Measurements from ENCODE around the gene SLCO1B3. TPM values are rescaled to one million over a fixed set of nuclear protein-coding genes. Genes with fewer than 3 reads are reported as not detected.
"Not testable (repeated sequence)": the region's sequence is repeated elsewhere in the genome, so short reads cannot be mapped to it uniquely, and the experiment has no call there.

Gene SLCO1B3, protein sequence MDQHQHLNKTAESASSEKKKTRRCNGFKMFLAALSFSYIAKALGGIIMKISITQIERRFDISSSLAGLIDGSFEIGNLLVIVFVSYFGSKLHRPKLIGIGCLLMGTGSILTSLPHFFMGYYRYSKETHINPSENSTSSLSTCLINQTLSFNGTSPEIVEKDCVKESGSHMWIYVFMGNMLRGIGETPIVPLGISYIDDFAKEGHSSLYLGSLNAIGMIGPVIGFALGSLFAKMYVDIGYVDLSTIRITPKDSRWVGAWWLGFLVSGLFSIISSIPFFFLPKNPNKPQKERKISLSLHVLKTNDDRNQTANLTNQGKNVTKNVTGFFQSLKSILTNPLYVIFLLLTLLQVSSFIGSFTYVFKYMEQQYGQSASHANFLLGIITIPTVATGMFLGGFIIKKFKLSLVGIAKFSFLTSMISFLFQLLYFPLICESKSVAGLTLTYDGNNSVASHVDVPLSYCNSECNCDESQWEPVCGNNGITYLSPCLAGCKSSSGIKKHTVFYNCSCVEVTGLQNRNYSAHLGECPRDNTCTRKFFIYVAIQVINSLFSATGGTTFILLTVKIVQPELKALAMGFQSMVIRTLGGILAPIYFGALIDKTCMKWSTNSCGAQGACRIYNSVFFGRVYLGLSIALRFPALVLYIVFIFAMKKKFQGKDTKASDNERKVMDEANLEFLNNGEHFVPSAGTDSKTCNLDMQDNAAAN
- total RNA-seq: not detected
- not detected for polyA plus RNA-seq
- total RNA-seq: not detected

DNA sequence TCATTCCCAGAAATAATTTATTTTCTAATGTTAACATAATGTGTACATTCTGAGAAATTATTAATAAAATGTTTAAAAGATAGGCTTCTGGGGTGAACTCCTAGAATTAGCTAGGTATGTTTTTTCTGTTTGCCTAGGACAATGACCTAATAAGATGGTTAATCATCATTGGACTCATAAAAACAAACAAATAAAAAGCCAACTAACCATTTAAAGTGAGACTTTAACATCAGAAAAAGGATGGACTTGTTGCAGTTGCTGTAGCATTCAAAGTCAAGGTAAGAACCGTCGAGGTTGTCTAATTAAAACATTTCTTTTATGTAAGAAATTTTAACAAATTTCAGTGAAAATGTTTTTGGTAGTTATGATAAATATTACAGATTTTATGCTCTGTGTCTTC is at the start of gene SLCO1B3:
Gene SLCO1B3 (plus strand): TSS at position 219 of the 400 bp plus-strand sequence. CDS start 5,034 bp downstream, outside the sequence.
- H3K27ac Mint-ChIP-seq: no peak within 1 kb of the TSS
- no peaks in the 10 kb centered on the region for H3K4me1 Mint-ChIP-seq
- H3K36me3 ChIP-seq (ENCODE audit: control insufficient read depth in 2 of 3, insufficient read depth in 3 of 3, low read length in 3 of 3): no peaks in the 10 kb centered on the region
- H3K4me3 ChIP-seq (ENCODE audit: low read length): no peak within 1 kb of the TSS
- no peaks in the 10 kb centered on the region for H3K36me3 Mint-ChIP-seq
- intact Hi-C loops (cut with micrococcal nuclease): no loop called here
- no peaks in the 10 kb centered on the region for H3K4me1 ChIP-seq (ENCODE audit: control insufficient read depth in 2 of 2, insufficient read depth in 2 of 2, low read length in 2 of 2)
- no peak for DNase-seq
- no peak for ATAC-seq
- H3K4me3 Mint-ChIP-seq: no peak within 1 kb of the TSS
- H3K27me3 Mint-ChIP-seq: no peaks in the 10 kb centered on the region
- H3K9me3 Mint-ChIP-seq: peaks cover 0 to 7% (median 2%) of the 10 kb centered on the region in 11 donors
- CTCF ChIA-PET: no interaction called here
- H3K27ac ChIP-seq (ENCODE audit: low read depth, low read length): no peak within 1 kb of the TSS
- POLR2A ChIA-PET: no interaction called here
- H3K27me3 ChIP-seq (ENCODE audit: control insufficient read depth in 2 of 2, insufficient read depth in 2 of 2, low read length in 2 of 2): no peaks in the 10 kb centered on the region
- H3K9me3 ChIP-seq (ENCODE audit: control insufficient read depth in 2 of 3, low read length in 3 of 3): no peaks in the 10 kb centered on the region

DNA sequence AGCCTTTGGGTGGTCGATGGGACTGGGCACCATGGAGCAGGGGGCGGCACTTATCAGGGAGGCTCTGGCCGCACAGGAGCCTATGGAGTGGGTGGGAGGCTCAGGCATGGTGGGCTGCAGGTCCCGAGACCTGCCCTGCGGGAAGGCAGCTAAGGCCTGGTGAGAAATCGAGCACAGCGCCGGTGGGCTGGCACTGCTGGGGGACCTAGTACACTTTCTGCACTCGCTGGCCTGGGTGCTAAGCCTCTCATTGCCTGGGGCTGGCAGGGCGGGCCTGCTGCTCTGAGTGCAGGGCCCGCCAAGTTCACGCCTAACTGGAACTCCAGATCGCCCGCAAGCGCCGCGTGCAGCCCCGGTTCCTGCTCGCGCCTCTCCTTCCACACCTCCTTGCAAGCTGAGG is 33.1 kb upstream of the SLCO1B3 start:
- Mint-ChIP-seq H3K4me3 (no peak overlapping the region), H3K36me3 (no peaks in the 10 kb centered on the region), H3K27ac (no peak overlapping the region), H3K27me3 (no peaks in the 10 kb centered on the region), H3K4me1 (no peaks in the 10 kb centered on the region), H3K9me3 (peaks cover 0 to 28% (median 5%) of the 10 kb centered on the region in 11 donors)
- DNase-seq (no peak), ATAC-seq (no peak)
- Histone ChIP-seq H3K27me3 (ENCODE audit: control insufficient read depth in 2 of 2, insufficient read depth in 2 of 2, low read length in 2 of 2) (no peaks in the 10 kb centered on the region), H3K4me1 (ENCODE audit: control insufficient read depth in 2 of 2, insufficient read depth in 2 of 2, low read length in 2 of 2) (no peaks in the 10 kb centered on the region), H3K4me3 (ENCODE audit: low read length) (no peak overlapping the region), H3K36me3 (ENCODE audit: control insufficient read depth in 2 of 3, insufficient read depth in 3 of 3, low read length in 3 of 3) (no peaks in the 10 kb centered on the region), H3K27ac (ENCODE audit: low read depth, low read length) (no peak overlapping the region), H3K9me3 (ENCODE audit: control insufficient read depth in 2 of 3, low read length in 3 of 3) (no peaks in the 10 kb centered on the region)
- CTCF ChIA-PET: no interaction called here
- POLR2A ChIA-PET: no interaction called here
- intact Hi-C loops (cut with micrococcal nuclease): no loop called here

DNA sequence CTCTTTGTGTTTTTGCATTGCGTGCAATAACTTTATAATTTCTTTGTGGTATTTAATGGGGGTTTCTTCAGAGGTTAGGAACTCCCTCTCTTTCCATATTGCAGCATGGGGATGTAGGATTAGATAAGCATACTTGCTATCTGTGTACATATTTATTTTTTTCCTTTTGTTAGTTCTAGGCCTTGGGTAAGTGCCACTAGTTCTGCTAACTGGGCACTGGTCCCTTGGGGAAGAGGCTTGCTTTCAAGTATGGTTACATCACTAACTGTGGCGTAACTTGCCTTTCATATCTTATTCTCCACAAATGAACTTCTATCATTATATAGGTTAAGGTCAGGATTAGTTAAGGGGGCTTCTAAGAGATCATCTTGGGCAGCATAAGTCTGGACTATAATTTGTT is 31.5 kb upstream of the SLCO1B3 start:
- H3K9me3 ChIP-seq (ENCODE audit: control insufficient read depth in 2 of 3, low read length in 3 of 3): no peaks in the 10 kb centered on the region
- H3K36me3 ChIP-seq (ENCODE audit: control insufficient read depth in 2 of 3, insufficient read depth in 3 of 3, low read length in 3 of 3): no peaks in the 10 kb centered on the region
- H3K27me3 Mint-ChIP-seq: no peaks in the 10 kb centered on the region
- no peak overlapping the region for H3K27ac ChIP-seq (ENCODE audit: low read depth, low read length)
- peaks cover 0 to 28% (median 5%) of the 10 kb centered on the region in 11 donors for H3K9me3 Mint-ChIP-seq
- ChIA-PET CTCF (no interaction called here), POLR2A (no interaction called here)
- DNase-seq (no peak), ATAC-seq (no peak)
- H3K27ac Mint-ChIP-seq: no peak overlapping the region
- H3K36me3 Mint-ChIP-seq: no peaks in the 10 kb centered on the region
- intact Hi-C loops (cut with micrococcal nuclease): no loop called here
- H3K4me1 ChIP-seq (ENCODE audit: control insufficient read depth in 2 of 2, insufficient read depth in 2 of 2, low read length in 2 of 2): no peaks in the 10 kb centered on the region
- H3K4me3 Mint-ChIP-seq: no peak overlapping the region
- no peaks in the 10 kb centered on the region for H3K4me1 Mint-ChIP-seq
- H3K27me3 ChIP-seq (ENCODE audit: control insufficient read depth in 2 of 2, insufficient read depth in 2 of 2, low read length in 2 of 2): no peaks in the 10 kb centered on the region
- no peak overlapping the region for H3K4me3 ChIP-seq (ENCODE audit: low read length)

DNA sequence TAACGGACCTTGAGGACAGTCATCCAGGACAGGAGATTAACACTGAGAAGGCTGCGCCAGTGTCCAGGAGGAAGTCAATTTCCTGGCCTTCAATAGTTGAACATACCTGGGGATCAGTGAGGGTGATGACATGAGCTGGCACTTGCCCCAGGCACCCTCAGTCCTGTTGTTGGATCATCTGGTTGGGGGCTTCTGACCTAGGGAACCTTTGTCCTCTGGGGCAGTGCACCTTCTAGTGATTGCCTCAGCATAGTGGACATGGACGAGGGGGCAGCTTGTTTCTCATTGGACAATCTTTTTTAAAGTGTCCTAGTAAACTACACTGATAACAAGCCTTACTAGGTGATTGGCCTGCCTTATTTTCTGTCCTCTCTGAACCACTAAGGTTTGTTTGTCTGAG is 30.5 kb upstream of the SLCO1B3 start:
- H3K4me3 ChIP-seq (ENCODE audit: low read length); H3K27me3 Mint-ChIP-seq; H3K4me1 Mint-ChIP-seq; H3K36me3 ChIP-seq (ENCODE audit: control insufficient read depth in 2 of 3, insufficient read depth in 3 of 3, low read length in 3 of 3); POLR2A ChIA-PET; H3K27me3 ChIP-seq (ENCODE audit: control insufficient read depth in 2 of 2, insufficient read depth in 2 of 2, low read length in 2 of 2); H3K9me3 ChIP-seq (ENCODE audit: control insufficient read depth in 2 of 3, low read length in 3 of 3); H3K27ac ChIP-seq (ENCODE audit: low read depth, low read length); H3K36me3 Mint-ChIP-seq; H3K4me3 Mint-ChIP-seq; H3K27ac Mint-ChIP-seq; ATAC-seq; DNase-seq; H3K4me1 ChIP-seq (ENCODE audit: control insufficient read depth in 2 of 2, insufficient read depth in 2 of 2, low read length in 2 of 2); intact Hi-C loops (cut with micrococcal nuclease); CTCF ChIA-PET: not testable (repeated sequence)
- H3K9me3 Mint-ChIP-seq: peaks cover 2 to 28% (median 7%) of the 10 kb centered on the region in 11 donors

DNA sequence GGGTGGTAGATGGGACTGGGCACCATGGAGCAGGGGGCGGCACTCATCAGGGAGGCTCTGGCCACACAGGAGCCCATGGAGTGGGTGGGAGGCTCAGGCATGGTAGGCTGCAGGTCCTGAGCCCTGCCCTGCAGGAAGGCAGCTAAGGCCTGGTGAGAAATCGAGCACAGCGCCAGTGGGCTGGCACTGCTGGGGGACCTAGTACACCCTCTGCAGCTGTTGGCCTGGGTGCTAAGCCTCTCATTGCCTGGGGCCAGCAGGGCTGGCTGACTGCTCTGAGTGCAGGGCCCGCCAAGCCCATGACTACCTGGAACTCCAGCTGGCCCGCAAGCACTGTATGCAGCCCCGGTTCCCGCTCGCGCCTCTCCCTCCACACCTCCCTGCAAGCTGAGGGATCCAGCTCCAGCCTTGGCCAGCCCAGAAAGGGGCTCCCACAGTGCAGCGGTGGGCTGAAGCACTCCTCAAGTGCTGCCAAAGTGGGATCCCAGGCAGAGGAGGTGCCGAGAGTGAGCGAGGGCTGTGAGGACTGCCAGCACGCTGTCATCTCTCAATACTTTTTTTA is 26.6 kb upstream of the SLCO1B3 start:
- H3K27ac Mint-ChIP-seq; H3K27me3 ChIP-seq (ENCODE audit: control insufficient read depth in 2 of 2, insufficient read depth in 2 of 2, low read length in 2 of 2); CTCF ChIA-PET; H3K4me1 ChIP-seq (ENCODE audit: control insufficient read depth in 2 of 2, insufficient read depth in 2 of 2, low read length in 2 of 2); H3K27ac ChIP-seq (ENCODE audit: low read depth, low read length); H3K36me3 ChIP-seq (ENCODE audit: control insufficient read depth in 2 of 3, insufficient read depth in 3 of 3, low read length in 3 of 3); POLR2A ChIA-PET; intact Hi-C loops (cut with micrococcal nuclease); H3K4me3 Mint-ChIP-seq; H3K9me3 ChIP-seq (ENCODE audit: control insufficient read depth in 2 of 3, low read length in 3 of 3); H3K36me3 Mint-ChIP-seq; H3K4me3 ChIP-seq (ENCODE audit: low read length); H3K27me3 Mint-ChIP-seq; ATAC-seq; H3K4me1 Mint-ChIP-seq: not testable (repeated sequence)
- peaks cover 0 to 22% (median 8%) of the 10 kb centered on the region in 11 donors for H3K9me3 Mint-ChIP-seq
- DNase-seq: peak in 1 of 9 donors; percentile 8

DNA sequence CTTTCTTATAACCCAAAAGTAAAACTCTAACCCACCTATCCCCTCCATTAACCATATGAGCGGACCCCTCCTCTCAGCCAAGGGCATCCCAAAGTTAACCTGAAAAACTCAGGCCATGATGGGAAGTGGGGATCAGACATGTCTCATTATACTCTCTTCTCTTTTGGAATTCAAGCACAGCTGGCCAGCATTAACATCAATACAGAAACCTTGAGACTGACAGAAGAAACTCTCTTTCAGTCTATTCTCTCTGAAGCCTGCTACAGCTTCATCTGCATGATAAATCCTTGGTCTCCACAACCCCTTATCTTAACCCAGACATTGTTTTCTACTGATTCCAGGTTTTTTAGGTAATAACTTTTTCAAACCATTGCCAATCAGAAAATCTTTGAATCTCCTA is 17.5 kb upstream of the SLCO1B3 start:
- ChIA-PET CTCF (no interaction called here), POLR2A (no interaction called here)
- no peak for DNase-seq
- Mint-ChIP-seq H3K27me3 (peaks cover 0 to 4% (median 0%) of the 10 kb centered on the region in 5 donors), H3K4me1 (no peaks in the 10 kb centered on the region), H3K36me3 (no peaks in the 10 kb centered on the region), H3K27ac (no peak overlapping the region), H3K4me3 (no peak overlapping the region), H3K9me3 (peaks cover 0 to 11% (median 0%) of the 10 kb centered on the region in 11 donors)
- no peak overlapping the region for H3K4me3 ChIP-seq (ENCODE audit: low read length)
- no peak for ATAC-seq
- no peaks in the 10 kb centered on the region for H3K36me3 ChIP-seq (ENCODE audit: control insufficient read depth in 2 of 3, insufficient read depth in 3 of 3, low read length in 3 of 3)
- intact Hi-C loops (cut with micrococcal nuclease): no loop called here
- no peak overlapping the region for H3K27ac ChIP-seq (ENCODE audit: low read depth, low read length)
- H3K27me3 ChIP-seq (ENCODE audit: control insufficient read depth in 2 of 2, insufficient read depth in 2 of 2, low read length in 2 of 2): no peaks in the 10 kb centered on the region
- H3K4me1 ChIP-seq (ENCODE audit: control insufficient read depth in 2 of 2, insufficient read depth in 2 of 2, low read length in 2 of 2): no peaks in the 10 kb centered on the region
- H3K9me3 ChIP-seq (ENCODE audit: control insufficient read depth in 2 of 3, low read length in 3 of 3): no peaks in the 10 kb centered on the region

Data from naive thymus-derived CD4-positive, alpha-beta T cell (primary cell).